Muscle of back (tissue), 11 donors: ENCODE results near the gene LIMA1. TPM values are rescaled to one million over a fixed set of nuclear protein-coding genes. Genes with fewer than 3 reads are reported as not detected.
"Not testable (repeated sequence)": the region's sequence is repeated elsewhere in the genome, so short reads cannot be mapped to it uniquely, and the experiment has no call there.

Experiments
- DNase-seq, 3 donors: peaks; one replicate each; pipeline versions ENCODE4 v3.0.0 to v3.0.0-alpha.2; 2013
- polyA plus RNA-seq, 10 donors: library from polyadenylated mRNA; unstranded; fragments of 120-200 nt; gene quantifications; one replicate each; pipeline ENCODE4 v1.2.1, GENCODE V29; 2013; ENCODE audit not compliant: insufficient read length in 10 of 10

Gene LIMA1
- polyA plus RNA-seq, 10 donors = 85.3 to 150 (median 115) TPM

- no peak for DNase-seq
Measured at GRCh38 chr12:50149311-50149710, 134.0 kb downstream of the LIMA1 start.

- DNase-seq = not testable (repeated sequence)
Measured at GRCh38 chr12:50148011-50148410, 135.3 kb downstream of the LIMA1 start.

- DNase-seq = no peak
Measured at GRCh38 chr12:50147281-50147680, 136.0 kb downstream of the LIMA1 start.

GRCh38 chr12:50145439-50145838 is 137.9 kb downstream of the LIMA1 start:
- no peak for DNase-seq

- DNase-seq = no peak
Measured at GRCh38 chr12:50142993-50143392, 140.3 kb downstream of the LIMA1 start.

GRCh38 chr12:50132505-50133135 is 150.7 kb downstream of the LIMA1 start:
- peak; percentile 28 to 49 (median 31) for DNase-seq

- no peak for DNase-seq
Measured at GRCh38 chr12:50129290-50129689, 154.0 kb downstream of the LIMA1 start.

GRCh38 chr12:50127546-50127945 is 155.8 kb downstream of the LIMA1 start:
- DNase-seq = no peak

Other genes starting within 250 kb of the LIMA1 start
- gene ASIC1, start 225.9 kb downstream of the LIMA1 start, polyA plus RNA-seq = 10 to 100 TPM in 5 of 10 donors, 1 to 10 TPM in 5; 7.7 to 15.1 (median 10.0) TPM
- 10 to 100 TPM; 39.8 to 72.4 (median 55.1) TPM for gene SMARCD1, start 198.2 kb downstream of the LIMA1 start, polyA plus RNA-seq
- 10 to 100 TPM; 17.8 to 66.4 (median 51.3) TPM for gene GPD1, start 179.5 kb downstream of the LIMA1 start, polyA plus RNA-seq
- gene COX14, start 171.3 kb downstream of the LIMA1 start, polyA plus RNA-seq = 10 to 100 TPM; 32.3 to 45.6 (median 40.0) TPM
- 10 to 100 TPM; 31.7 to 62.3 (median 43.8) TPM for gene CERS5, start 116.2 kb downstream of the LIMA1 start, polyA plus RNA-seq
- gene FAM186A, start 113.1 kb upstream of the LIMA1 start, polyA plus RNA-seq = under 1 TPM; 0.09 to 0.79 (median 0.43) TPM
- 10 to 100 TPM; 19.0 to 31.5 (median 25.8) TPM for gene LARP4, start 117.4 kb upstream of the LIMA1 start, polyA plus RNA-seq
- gene DIP2B, start 221.5 kb upstream of the LIMA1 start, polyA plus RNA-seq = 10 to 100 TPM; 14.4 to 26.2 (median 18.3) TPM